Measurements from ENCODE around the gene ARHGAP40.

Gene ARHGAP40
- total RNA-seq, result 0 reads per million in 3 experiments

GRCh38 chr20:38601216-38602184, at the start of gene ARHGAP40:
TSS of gene ARHGAP40 (plus strand) at chr20:38601809.
- no peak for DNase-seq

GRCh38 chr20:38554986-38555385, 46.6 kb upstream of the ARHGAP40 start:
- no peak for DNase-seq

GRCh38 chr20:38555395-38555794, 46.2 kb upstream of the ARHGAP40 start:
- DNase-seq, result no peak

GRCh38 chr20:38557174-38557573, 44.4 kb upstream of the ARHGAP40 start:
- DNase-seq, result no peak

GRCh38 chr20:38558596-38559360, 42.8 kb upstream of the ARHGAP40 start:
- DNase-seq, result no peak

DNA sequence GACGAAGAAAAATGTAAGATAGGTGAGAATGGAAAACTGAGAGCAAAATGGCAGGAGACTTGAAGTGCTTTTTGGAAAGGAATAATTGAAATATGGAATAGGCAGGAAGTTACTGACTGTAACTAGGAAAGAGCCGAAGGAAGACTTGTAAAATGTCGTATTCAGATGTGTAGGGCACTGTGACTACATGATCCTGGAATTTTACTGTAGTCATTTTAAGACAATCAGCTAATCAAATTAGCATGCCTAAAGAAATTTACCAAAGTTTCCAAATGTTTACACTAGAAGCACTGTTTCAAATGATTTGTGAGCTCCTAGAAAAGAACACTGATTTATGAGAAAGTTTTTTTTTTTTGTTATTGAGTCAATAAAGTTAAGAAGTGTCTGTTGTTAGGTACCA, 41.8 kb upstream of the ARHGAP40 start:
- DNase-seq, result no peak

DNA sequence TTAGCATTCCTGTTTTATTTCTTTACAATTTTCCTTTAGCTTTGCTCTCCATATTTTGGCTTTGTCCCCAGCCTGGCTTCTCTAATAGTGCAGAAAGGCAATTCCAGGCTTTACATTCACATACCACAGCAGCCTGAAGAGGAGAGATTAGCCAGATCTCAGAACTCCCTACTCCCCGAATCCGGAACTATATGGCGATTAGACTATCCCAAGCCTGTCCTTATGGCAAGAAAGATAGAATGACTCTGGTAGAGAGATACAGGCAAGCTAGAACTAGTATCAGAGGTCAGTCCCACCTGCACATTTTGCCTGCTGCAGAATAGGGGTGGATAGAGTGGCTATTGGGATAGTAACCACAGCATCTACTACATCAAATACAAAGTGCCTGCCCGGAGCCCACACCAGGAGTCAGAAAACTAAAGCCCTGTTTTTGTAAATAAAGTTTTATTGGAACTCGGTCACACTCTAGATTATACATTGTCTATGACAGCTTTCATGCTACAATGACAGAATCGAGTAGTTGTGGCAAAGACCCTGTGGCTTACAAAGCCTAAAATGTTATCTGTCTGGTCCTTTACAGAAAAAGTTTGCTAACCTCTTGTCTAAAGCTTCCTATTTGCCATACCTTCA, 37.7 kb upstream of the ARHGAP40 start:
- no peak for DNase-seq

- DNase-seq, result no peak
These were observed 36.9 kb upstream of the ARHGAP40 start for GRCh38 chr20:38564680-38565079.

GRCh38 chr20:38566036-38566598, 35.5 kb upstream of the ARHGAP40 start:
- no peak for DNase-seq

DNA sequence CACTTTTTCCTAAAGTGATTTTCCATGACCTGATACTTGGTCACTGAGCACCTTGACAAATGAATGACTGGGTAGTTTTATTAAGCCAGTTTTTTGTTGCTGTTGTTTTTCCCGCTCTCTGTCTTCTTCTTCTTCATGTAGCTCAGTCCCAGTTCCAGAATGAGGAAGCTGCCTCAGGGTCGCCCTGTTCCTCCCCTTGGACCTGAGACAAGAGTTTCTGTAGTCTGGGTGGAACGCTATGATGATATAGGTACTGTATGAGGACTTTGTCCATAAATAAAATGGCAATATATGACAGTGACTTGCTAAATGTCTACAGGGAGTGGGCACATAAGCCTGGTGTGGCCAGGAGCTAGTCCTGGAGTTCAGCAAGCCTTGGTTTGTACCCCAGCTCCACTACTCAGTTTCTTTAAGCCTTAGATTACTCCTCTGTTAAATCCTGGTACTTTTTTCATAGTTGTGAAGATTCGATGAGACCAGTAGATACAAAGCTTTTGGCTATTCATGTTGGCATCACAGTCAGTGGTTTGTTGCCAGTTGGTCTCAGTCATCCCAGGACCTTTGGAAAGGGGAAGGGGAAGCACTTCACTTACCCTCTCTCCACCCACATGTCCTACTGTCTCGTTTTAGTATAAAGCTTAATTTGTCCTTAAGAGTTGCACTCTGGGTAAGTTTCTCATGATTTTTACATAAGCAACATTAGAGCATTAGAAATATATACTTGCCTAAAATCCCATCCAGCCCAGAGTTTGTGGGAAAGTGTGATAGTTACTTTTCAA, 31.7 kb upstream of the ARHGAP40 start:
- no peak for DNase-seq

DNA sequence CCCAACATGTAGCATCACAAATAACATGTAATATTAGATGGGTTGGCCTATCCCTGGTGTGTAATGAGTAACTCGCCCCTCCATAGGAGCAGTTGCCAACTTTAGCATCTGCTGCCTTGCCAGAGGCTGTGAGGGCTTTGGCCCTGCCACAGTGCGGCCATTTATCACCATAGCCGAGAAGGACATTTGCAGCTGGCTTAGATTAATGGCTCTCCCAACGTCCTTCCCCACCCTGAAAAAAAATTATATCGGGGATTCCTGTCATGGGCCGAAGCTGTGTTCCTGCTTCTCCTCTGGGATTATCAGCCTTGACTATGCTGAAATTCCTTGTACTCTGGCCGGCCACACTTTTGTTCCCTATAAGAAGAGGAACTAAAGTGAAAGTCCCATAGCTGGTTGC, 28.2 kb upstream of the ARHGAP40 start:
- no peak for DNase-seq

- no peak for DNase-seq
These were observed 22.2 kb upstream of the ARHGAP40 start for GRCh38 chr20:38579219-38579910.

DNA sequence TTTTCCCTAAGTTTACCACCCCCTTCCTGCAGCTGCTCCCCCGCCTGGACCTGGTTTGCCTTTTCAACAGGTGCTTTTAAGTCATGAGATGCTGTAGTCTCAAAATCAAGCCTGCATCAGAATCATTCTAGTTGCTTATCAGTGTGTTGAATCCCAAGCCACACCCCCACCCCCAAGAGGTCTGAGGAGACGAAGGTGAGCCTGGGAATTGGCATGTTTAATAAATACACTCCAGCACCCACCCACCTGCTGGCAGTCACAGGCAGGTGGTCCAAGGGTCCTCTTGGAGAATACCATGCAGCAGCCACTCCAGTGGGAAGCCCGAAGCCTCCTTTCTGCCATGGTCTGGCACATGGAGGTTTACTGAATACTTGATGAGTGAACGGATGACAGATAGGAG, 21.7 kb upstream of the ARHGAP40 start:
- DNase-seq, result no peak

DNA sequence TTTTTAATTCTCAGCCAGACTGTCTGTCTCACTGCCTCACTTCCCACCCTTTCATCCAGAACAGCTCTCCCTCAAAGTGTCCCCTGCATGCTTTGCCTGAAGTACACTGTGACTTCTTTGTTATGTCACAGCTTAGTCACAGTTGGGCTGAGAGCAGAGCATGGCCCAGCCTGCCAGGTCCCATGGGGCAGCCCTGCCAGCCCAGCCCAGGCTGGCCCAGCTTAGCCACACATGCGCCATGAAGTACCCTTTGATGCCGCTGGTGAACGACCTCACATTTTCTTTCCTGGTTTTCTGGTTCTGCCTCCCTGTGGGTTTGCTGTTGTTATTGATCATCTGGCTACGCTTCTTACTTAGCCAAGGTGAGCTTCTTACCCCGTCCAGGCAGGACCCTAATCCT, 20.6 kb upstream of the ARHGAP40 start, which contains the start of gene ADIG:
TSS of gene ADIG (plus strand) at position 185 of the 400 bp plus-strand sequence. CDS start at position 239, 54 bp downstream.
- no peak for DNase-seq

DNA sequence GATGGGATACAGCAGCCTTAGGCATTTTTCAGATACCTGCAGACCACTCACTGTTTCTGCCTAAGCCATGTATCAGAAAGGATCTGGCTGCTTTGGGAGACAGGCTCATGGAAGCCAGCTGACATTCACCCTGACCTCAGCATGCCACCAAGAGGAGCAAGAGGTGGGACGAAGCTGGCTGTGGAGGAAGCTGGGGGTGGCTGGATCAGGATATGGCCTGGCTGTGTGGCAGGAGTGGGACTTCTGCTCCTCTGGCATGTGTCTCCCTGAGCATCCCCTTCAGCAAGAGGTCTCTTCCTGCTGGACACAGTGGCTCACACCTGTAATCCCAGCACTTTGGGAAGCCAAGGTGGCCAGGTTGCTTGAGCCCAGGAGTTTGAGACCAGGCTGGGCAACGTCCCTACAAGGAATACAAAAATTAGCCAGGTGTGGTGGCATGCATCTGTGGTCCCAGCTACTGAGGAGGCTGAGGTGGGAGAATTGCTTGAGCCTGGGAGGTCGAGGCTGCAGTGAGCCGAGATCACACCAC, 19.7 kb upstream of the ARHGAP40 start:
- DNase-seq, result no peak

GRCh38 chr20:38583306-38583705, 18.3 kb upstream of the ARHGAP40 start:
- no peak for DNase-seq

GRCh38 chr20:38584099-38584763, 17.4 kb upstream of the ARHGAP40 start:
- no peak for DNase-seq

DNA sequence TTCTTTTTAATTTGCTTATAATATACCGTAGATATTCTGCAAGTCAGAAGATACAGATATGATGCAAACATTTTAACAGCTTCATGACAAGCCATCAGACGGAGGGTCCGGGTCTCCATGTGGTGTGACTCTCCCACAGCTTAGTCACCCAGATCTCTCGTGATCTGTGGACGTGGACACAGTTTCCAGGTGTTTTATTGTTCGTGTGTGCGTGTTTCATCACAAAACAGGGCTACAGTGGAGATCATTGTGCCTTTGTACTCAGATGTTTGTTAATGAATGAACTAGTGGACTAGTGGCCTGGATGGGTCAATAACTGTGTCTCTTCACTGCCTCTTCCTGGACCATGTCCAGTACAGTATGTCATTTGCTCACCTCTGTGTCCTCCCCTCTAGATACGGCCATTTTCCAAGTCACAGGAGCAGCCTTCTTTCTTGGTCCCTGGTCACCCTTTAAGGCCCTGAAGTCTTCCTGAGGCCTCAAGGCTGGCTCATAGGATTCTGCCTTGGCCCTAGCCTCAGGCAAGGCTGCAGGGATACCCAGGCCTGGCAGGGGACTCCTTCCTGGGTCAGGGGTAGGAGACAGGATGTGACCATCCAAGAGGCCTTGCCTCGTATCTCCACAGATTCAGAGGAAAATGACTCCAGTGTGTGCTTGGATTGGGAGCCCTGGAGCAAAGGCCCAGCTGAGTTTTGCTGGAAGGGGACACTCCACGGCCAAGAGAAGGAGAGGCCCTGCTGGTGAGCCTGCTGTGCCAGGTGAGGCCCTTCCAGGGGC, 16.0 kb upstream of the ARHGAP40 start:
- no peak for DNase-seq

- no peak for DNase-seq
These were observed 15.5 kb upstream of the ARHGAP40 start for GRCh38 chr20:38586181-38586525.

GRCh38 chr20:38588303-38588702, 13.3 kb upstream of the ARHGAP40 start:
- DNase-seq, result no peak
